GM10266 (cell line): ENCODE results near the gene ADCYAP1R1.

Source experiments
- DNase-seq: peaks from one replicate; pipeline ENCODE4 v3.0.0; 2012; ENCODE audit errors: extremely low spot score
- TF ChIP-seq, protein P1 (sequence below): IDR thresholded peaks from 2 replicates; pipeline ENCODE4 v1.5.1; 2012; ENCODE audit warnings: mild to moderate bottlenecking, low read depth; ENCODE audit not compliant: control insufficient read depth, insufficient read depth; ENCODE audit errors: missing control alignments

ADCYAP1R1 gene

DNA sequence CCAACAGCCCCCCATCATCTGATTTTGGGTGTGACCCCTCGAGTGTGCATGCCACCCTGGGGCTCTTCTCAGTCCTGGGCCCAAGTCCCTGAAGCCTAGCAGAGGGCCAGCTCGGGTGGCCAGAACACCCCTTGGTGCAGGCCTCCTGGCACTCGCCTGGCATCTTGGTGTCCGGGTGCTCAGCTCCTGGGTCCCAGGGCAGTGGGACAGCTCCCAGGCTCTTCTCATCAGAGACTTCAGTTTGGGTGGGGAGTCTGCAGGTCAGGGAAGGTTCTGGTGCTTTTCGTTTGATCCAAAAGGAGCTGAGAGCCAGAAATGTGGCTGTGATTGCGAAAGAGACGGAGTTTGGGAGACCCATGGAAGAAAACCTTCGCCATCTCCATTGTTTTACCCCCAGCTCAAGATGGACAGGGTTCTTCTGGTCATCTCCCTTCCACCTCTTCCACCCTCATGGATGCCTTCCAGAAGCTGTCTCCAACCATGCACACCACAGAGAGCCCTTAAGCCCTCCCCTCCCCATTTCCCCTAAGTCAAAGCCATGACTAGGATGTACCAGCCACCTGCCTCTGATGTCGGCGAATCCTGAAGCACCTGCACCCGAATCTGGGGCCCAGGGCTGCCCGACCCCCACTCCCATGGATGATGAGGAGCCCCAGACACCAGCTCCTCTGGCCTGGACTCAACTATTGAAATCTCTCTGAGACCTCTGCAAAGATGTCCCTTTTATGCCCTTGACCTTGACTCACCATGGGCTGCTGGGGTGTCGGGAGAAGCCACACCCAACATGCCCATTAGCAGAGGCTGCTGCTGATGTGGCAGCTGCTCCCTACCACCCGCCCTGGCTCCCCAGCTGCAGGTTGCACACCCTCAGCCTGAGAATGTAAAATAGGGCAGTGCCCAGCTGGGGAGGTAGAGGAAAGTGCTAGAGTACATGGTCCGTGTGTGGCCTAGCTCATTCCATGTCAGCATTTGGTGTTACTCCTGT, 55.3 kb downstream of the ADCYAP1R1 start:
- TF ChIP-seq, protein P1, sequence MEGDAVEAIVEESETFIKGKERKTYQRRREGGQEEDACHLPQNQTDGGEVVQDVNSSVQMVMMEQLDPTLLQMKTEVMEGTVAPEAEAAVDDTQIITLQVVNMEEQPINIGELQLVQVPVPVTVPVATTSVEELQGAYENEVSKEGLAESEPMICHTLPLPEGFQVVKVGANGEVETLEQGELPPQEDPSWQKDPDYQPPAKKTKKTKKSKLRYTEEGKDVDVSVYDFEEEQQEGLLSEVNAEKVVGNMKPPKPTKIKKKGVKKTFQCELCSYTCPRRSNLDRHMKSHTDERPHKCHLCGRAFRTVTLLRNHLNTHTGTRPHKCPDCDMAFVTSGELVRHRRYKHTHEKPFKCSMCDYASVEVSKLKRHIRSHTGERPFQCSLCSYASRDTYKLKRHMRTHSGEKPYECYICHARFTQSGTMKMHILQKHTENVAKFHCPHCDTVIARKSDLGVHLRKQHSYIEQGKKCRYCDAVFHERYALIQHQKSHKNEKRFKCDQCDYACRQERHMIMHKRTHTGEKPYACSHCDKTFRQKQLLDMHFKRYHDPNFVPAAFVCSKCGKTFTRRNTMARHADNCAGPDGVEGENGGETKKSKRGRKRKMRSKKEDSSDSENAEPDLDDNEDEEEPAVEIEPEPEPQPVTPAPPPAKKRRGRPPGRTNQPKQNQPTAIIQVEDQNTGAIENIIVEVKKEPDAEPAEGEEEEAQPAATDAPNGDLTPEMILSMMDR, result no peak
- DNase-seq, result no peak

DNA sequence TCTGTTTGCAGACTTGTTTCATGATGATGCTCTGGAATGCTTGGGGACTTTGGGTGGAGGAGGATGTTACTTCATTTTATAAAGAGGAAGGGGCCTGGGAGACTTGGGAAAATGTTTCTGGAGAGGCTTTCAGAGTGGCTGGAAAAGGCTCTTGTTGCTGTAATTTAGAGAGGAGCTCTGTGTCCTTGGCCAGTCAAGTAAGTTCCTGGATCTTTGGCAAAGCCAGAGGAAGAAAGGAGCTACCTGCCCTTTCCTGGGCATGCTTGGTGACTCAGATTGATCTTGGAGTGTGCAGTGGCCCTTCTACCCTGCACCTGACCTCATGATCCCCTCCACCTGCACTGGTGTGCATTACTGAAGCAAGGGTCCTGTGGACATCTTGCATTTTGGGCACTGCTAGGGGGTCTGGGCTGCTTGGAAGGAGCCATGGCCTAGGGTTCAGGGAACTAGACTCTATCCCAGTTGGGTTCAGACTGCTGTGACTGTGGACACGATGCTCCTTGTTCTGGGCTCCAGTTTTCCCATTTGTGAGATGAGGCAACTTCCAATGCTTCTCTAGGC, 56.1 kb downstream of the ADCYAP1R1 start:
- no peak for DNase-seq
- TF ChIP-seq, protein P1, result no peak

DNA sequence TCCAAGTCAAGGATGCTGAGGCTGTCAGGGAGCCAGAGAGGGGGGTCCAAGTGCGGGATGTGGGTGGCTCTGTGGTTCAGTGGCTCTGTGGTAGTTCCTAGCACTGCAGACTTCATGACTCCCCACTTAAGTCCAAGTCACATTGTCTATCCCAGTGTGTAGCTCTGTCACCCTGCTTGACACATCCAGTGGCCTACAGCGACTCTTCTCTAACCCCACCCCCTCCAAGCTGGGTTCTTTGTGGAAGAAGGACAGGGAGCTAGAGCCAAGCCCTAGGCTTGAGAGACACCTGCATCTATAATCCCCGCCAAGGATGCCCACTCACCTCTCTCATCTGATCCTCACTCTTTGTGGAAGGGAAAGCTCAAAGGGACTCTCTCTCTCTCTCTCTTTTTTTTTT, 57.6 kb downstream of the ADCYAP1R1 start:
- TF ChIP-seq, protein P1, result no peak
- no peak for DNase-seq

DNA sequence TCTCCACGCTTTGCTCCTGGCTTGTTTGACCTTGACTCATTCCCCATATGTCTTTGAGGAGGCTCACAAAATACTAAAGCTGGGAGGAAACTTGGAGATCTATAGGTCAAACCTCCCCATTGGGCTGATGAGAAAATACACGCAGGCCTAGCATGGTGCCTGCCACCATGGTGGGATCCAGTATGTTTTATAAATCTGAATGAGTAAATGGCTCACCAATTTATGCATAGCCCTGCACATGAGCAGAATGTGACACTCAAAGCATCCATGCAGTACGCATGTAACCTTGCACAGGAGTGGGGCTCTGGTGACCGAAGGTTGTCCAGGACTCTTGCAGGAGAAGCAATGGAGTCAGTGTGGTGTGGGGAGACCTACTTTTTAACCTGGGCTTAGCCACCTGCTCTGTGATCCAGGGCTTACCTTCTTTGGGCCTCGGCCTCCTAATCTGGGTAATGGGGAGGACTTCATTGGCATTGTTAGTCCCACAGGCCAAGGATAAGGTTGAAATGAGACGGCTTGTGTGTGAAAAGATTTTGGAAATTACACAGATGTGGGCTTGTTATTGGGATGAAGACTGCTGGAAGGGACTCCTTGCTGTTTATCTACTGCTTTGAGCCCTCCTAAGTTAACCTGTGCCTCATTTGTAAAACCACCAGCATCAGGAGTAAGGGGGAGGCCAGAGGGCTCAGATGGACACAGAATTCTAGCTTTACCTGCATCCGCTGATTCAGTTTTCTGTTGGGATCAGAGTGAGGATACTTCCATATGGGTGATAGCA, 58.4 kb downstream of the ADCYAP1R1 start:
- DNase-seq, result no peak
- TF ChIP-seq, protein P1, result no peak

DNA sequence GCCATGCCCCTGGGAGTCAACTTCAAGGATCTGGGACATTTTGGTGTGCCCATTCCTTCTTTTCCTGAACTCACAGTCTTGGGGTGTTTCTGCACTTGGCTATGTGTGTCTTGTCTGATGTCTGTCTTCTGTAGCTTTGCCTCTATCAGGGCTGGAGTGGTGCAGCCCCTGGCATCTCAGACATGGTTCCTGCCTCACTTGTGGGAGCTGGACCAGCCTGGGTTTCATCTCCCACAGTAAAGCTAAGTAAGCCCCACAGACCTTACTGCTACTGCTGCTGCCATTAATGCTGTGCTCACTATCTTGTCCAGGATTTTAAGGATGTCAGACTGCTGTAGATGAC, 59.0 kb downstream of the ADCYAP1R1 start:
- TF ChIP-seq, protein P1, result no peak
- DNase-seq, result no peak

DNA sequence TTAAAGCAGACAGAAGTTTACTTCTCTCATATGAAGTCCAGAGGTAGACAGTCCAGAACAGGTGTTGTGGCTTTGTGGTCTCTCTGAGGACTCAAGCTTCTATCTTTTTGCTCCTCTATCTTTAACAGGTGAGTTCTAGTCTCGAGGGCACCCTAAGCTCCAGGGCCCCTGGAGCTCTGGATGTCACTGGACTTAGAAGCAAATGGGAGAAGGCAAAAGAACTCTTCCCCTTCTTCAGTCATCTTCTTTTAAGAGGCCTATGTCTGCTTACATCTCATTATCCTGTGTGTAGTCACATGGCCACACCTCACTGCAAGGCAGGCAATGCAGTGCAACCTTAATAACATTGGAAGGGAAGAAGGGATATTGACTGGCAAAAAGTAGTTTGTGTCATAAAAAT, 61.6 kb downstream of the ADCYAP1R1 start:
- TF ChIP-seq, protein P1, result no peak
- DNase-seq, result no peak
